HUES6 (cell line): Measurements from ENCODE around the gene HBA1.
"Not testable (repeated sequence)": the region's sequence is repeated elsewhere in the genome, so short reads cannot be mapped to it uniquely, and the experiment has no call there.

Experiments
- H3K27ac ChIP-seq: 2 replicates; pipeline ENCODE4 v1.7.0; 2013; ENCODE audit warnings: low read depth, mild to moderate bottlenecking, low read length, inconsistent platforms
- H3K27me3 ChIP-seq: 2 replicates; pipeline ENCODE4 v1.6.1; 2013; ENCODE audit warnings: low read length; ENCODE audit not compliant: control insufficient read depth, insufficient read depth
- H3K36me3 ChIP-seq: 2 replicates; pipeline ENCODE4 v1.6.1; 2013; ENCODE audit warnings: low read length; ENCODE audit not compliant: control insufficient read depth, insufficient read depth
- H3K4me1 ChIP-seq: 2 replicates; pipeline ENCODE4 v1.6.1; 2013; ENCODE audit warnings: low read length; ENCODE audit not compliant: control insufficient read depth, insufficient read depth
- H3K4me3 ChIP-seq: 2 replicates; pipeline ENCODE4 v1.5.1; 2013; ENCODE audit warnings: low read depth, low read length
- H3K9ac ChIP-seq: one replicate; pipeline ENCODE4 v1.6.1; 2013; ENCODE audit warnings: mild to moderate bottlenecking, low read length
- H3K9me3 ChIP-seq: 2 replicates; pipeline ENCODE4 v1.6.1; 2013; ENCODE audit warnings: low read depth, low read length; ENCODE audit not compliant: control insufficient read depth, insufficient read depth

Gene HBA1

GRCh38 chr16:176477-177382 is at the start of gene HBA1:
Gene HBA1, plus strand, starts transcription at chr16:176680. Its CDS starts 37 bp downstream, at chr16:176717.
- H3K4me3 ChIP-seq, H3K36me3 ChIP-seq, H3K9ac ChIP-seq, H3K27ac ChIP-seq, H3K9me3 ChIP-seq: not testable (repeated sequence)
- Histone ChIP-seq H3K27me3 (peaks cover 82% of the 10 kb centered on the region), H3K4me1 (peaks cover 13% of the 10 kb centered on the region)

- no peaks in the 10 kb centered on the region for H3K36me3 ChIP-seq
- no peak overlapping the region for H3K4me3 ChIP-seq
These were observed 47.4 kb upstream of the HBA1 start for GRCh38 chr16:129075-129474.

DNA sequence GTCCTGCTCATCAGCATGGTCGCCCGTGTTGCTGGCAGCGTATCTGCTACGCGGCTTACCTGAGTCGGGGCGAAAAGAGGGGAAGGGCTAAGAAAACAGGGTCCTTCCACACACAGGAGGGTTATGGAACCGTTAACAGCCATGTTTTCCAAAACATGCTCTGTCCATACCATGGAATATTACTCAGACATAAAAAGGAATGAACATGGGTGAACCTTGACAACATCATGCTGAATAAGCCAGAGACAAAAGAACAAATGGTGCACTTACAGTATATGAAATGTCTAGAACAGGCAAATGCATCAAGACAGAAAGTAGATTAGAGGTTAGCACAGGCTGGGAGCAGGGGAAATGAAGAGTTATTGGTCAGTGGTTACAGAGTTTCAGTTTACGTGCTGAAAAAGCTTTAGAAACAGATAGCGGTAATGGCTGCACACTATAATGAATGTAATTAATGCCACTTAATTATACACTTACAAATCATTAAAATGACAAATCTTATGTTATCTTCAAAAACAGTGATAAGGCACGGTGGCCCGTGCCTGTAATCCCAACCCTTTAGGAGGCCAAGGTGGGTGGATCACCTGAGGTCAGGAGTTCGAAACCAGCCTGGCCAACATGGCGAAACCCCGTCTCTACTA is 45.8 kb upstream of the HBA1 start:
- Histone ChIP-seq H3K9ac (no peak overlapping the region), H3K9me3 (no peaks in the 10 kb centered on the region), H3K27ac (no peak overlapping the region), H3K4me1 (no peaks in the 10 kb centered on the region), H3K27me3 (no peaks in the 10 kb centered on the region), H3K4me3 (no peak overlapping the region), H3K36me3 (no peaks in the 10 kb centered on the region)

More at GRCh38 chr16:129075-129474, 47.4 kb upstream of the HBA1 start:
- Histone ChIP-seq H3K9me3 (no peaks in the 10 kb centered on the region), H3K4me1 (no peaks in the 10 kb centered on the region), H3K9ac (no peak overlapping the region), H3K27ac (no peak overlapping the region), H3K27me3 (no peaks in the 10 kb centered on the region)

GRCh38 chr16:132120-132519 is 44.4 kb upstream of the HBA1 start:
- no peaks in the 10 kb centered on the region for H3K27me3 ChIP-seq
- H3K9ac ChIP-seq: no peak overlapping the region
- H3K4me1 ChIP-seq: no peaks in the 10 kb centered on the region
- H3K9me3 ChIP-seq: no peaks in the 10 kb centered on the region
- no peak overlapping the region for H3K27ac ChIP-seq
- no peak overlapping the region for H3K4me3 ChIP-seq
- H3K36me3 ChIP-seq: no peaks in the 10 kb centered on the region

- Histone ChIP-seq H3K9me3 (no peaks in the 10 kb centered on the region), H3K9ac (no peak overlapping the region), H3K4me3 (no peak overlapping the region), H3K27ac (no peak overlapping the region), H3K27me3 (no peaks in the 10 kb centered on the region), H3K4me1 (no peaks in the 10 kb centered on the region), H3K36me3 (no peaks in the 10 kb centered on the region)
These were observed 42.8 kb upstream of the HBA1 start for GRCh38 chr16:133716-134115.

- H3K4me1 ChIP-seq: no peaks in the 10 kb centered on the region
- peak overlapping the region; percentile 71 for H3K4me3 ChIP-seq
- peak overlapping the region; percentile 69 for H3K9ac ChIP-seq
- H3K9me3 ChIP-seq: no peaks in the 10 kb centered on the region
- H3K36me3 ChIP-seq: no peaks in the 10 kb centered on the region
- no peaks in the 10 kb centered on the region for H3K27me3 ChIP-seq
- H3K27ac ChIP-seq: peak overlapping the region; percentile 82; the same call in 1 of the 2 replicates
These were observed 38.4 kb upstream of the HBA1 start for GRCh38 chr16:138049-138417.

- H3K27me3 ChIP-seq: no peaks in the 10 kb centered on the region
- H3K9ac ChIP-seq: no peak overlapping the region
- H3K4me3 ChIP-seq: no peak overlapping the region
- H3K4me1 ChIP-seq: no peaks in the 10 kb centered on the region
- no peaks in the 10 kb centered on the region for H3K9me3 ChIP-seq
- H3K36me3 ChIP-seq: no peaks in the 10 kb centered on the region
- H3K27ac ChIP-seq: no peak overlapping the region
These were observed 36.2 kb upstream of the HBA1 start for GRCh38 chr16:140175-140857.

GRCh38 chr16:142405-142967 is 34.0 kb upstream of the HBA1 start:
- no peak overlapping the region for H3K4me3 ChIP-seq
- H3K27ac ChIP-seq: no peak overlapping the region
- H3K27me3 ChIP-seq: no peaks in the 10 kb centered on the region
- no peaks in the 10 kb centered on the region for H3K36me3 ChIP-seq
- no peaks in the 10 kb centered on the region for H3K4me1 ChIP-seq
- no peaks in the 10 kb centered on the region for H3K9me3 ChIP-seq
- no peak overlapping the region for H3K9ac ChIP-seq

DNA sequence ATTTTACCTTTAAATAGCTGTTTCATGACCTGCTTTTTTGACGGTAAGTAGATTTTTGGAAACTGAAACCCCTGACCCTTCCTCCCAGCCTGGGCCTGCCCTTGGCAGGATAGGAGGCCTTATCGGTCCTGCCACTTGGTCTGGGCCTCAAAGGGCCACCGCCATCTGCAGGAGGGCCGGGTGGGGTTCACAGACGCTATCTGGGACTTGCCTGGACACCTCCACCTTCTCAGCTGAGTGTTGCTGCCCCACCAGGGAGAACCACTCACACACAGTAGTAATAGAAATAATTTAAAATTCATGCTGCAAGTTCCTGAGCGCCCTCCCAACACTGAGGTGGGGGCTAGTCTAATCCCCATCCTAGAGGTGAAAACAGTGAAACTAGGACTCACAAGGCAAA is 33.4 kb upstream of the HBA1 start:
- Histone ChIP-seq H3K4me3 (no peak overlapping the region), H3K27ac (no peak overlapping the region), H3K36me3 (no peaks in the 10 kb centered on the region), H3K27me3 (no peaks in the 10 kb centered on the region), H3K9ac (no peak overlapping the region), H3K4me1 (no peaks in the 10 kb centered on the region), H3K9me3 (no peaks in the 10 kb centered on the region)

DNA sequence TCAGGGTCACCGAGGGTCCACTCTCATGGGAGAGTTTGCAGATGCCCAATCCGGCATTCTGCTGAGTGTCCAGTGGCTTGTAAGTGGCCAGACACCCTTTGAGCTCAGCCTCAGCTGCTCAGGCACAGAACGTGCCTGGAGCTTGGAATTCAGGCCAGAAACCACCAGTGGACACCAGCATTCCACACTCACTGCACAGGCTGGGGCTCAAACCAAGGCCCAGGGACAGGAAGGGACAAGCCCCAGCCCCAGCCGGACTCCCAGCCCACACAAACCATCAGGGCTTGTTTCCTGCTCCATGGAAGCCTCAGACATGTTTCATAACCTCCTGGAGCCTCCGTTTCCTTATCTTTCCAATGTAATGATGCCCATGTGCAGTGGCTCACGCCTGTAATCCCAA is 33.0 kb upstream of the HBA1 start:
- H3K4me1 ChIP-seq: no peaks in the 10 kb centered on the region
- no peak overlapping the region for H3K27ac ChIP-seq
- no peaks in the 10 kb centered on the region for H3K9me3 ChIP-seq
- H3K4me3 ChIP-seq: no peak overlapping the region
- H3K36me3 ChIP-seq: no peaks in the 10 kb centered on the region
- no peak overlapping the region for H3K9ac ChIP-seq
- H3K27me3 ChIP-seq: peaks cover 2% of the 10 kb centered on the region; the same call in 1 of the 2 replicates
